IMR-90 (cell line): ENCODE measurements around the gene PNMA6F. TPM values are rescaled to one million over a fixed set of nuclear protein-coding genes. Genes with fewer than 3 reads are reported as not detected.

Source experiments
- ATAC-seq: fragments of 200-7000 bp; cut with Tn5 transposase; 2 replicates; pipeline ENCODE4 v1.9.1; 2020; ENCODE audit warnings: low read depth, mild to moderate bottlenecking, moderate library complexity
- BruUV-seq: library from RNA; stranded (reverse); fragments of 400-500 nt; replicated peaks from 2 replicates; lab custom pipeline; 2021; lab: Mats Ljungman, UMichigan
- CTCF ChIA-PET: fragments of 300-600 bp; formaldehyde crosslinking; extraction: SDS; loops from one replicate; lab custom pipeline; 2021; ENCODE audit warnings: antibody characterized with exemption; lab: Yijun Ruan, JAX
- POLR2A ChIA-PET: fragments of 300-600 bp; sonication (Branson Sonifier 250); formaldehyde crosslinking; loops from one replicate; lab custom pipeline; 2022; ENCODE audit warnings: antibody characterized with exemption; ENCODE audit not compliant: unreplicated experiment; lab: Charles Lee
- DNase-seq: peaks from one replicate; pipeline ENCODE4 v3.0.0; 2013
- H2AFZ ChIP-seq: replicated peaks from 2 replicates; pipeline ENCODE3; 2013; ENCODE audit warnings: low read length, mild to moderate bottlenecking; ENCODE audit not compliant: poor library complexity
- H2AK5ac ChIP-seq: 2 replicates; pipeline ENCODE4 v1.6.1; 2013; ENCODE audit warnings: low read depth, low read length, inconsistent platforms
- H2AK9ac ChIP-seq: replicated peaks from 2 replicates; pipeline ENCODE3; 2013; ENCODE audit warnings: mild to moderate bottlenecking, low read depth, low read length, moderate library complexity; ENCODE audit not compliant: poor library complexity
- H2BK120ac ChIP-seq: 2 replicates; pipeline ENCODE4 v1.6.1; 2013; ENCODE audit warnings: low read depth, low read length, inconsistent platforms
- H2BK15ac ChIP-seq: 3 replicates; pipeline ENCODE4 v1.6.1; 2013; ENCODE audit warnings: low read depth, low read length, inconsistent platforms
- H2BK20ac ChIP-seq: 2 replicates; pipeline ENCODE4 v1.6.1; 2013; ENCODE audit warnings: low read depth, mild to moderate bottlenecking, inconsistent platforms, low read length, moderate library complexity
- H2BK5ac ChIP-seq: 2 replicates; pipeline ENCODE4 v1.6.1; 2013; ENCODE audit warnings: mild to moderate bottlenecking, low read depth, low read length, inconsistent platforms; ENCODE audit not compliant: poor library complexity, severe bottlenecking
- H3K14ac ChIP-seq: replicated peaks from 2 replicates; pipeline ENCODE4 v1.6.1; 2013; ENCODE audit warnings: low read depth, low read length, inconsistent platforms
- H3K18ac ChIP-seq: 2 replicates; pipeline ENCODE4 v1.6.1; 2013; ENCODE audit warnings: low read depth, low read length, control low read depth
- H3K23ac ChIP-seq: 2 replicates; pipeline ENCODE4 v1.6.1; 2013; ENCODE audit warnings: low read depth, low read length, inconsistent platforms
- H3K27ac ChIP-seq: 2 replicates; pipeline ENCODE4 v1.5.1; 2013; ENCODE audit warnings: mild to moderate bottlenecking, control low read depth, low read length; ENCODE audit not compliant: insufficient read depth
- H3K27me3 ChIP-seq: 2 replicates; pipeline ENCODE4 v1.6.1; 2013; ENCODE audit warnings: low read length; ENCODE audit not compliant: control insufficient read depth, insufficient read depth
- H3K36me3 ChIP-seq: 2 replicates; pipeline ENCODE4 v1.6.1; 2013; ENCODE audit warnings: low read length, mixed read lengths; ENCODE audit not compliant: control insufficient read depth, insufficient read depth
- H3K4ac ChIP-seq: 2 replicates; pipeline ENCODE4 v1.6.1; 2013; ENCODE audit warnings: low read depth, low read length, inconsistent platforms
- H3K4me1 ChIP-seq: 2 replicates; pipeline ENCODE4 v1.6.1; 2013; ENCODE audit warnings: low read length, mixed read lengths; ENCODE audit not compliant: control insufficient read depth, insufficient read depth
- H3K4me2 ChIP-seq: 2 replicates; pipeline ENCODE4 v1.6.1; 2013; ENCODE audit warnings: low read depth, mild to moderate bottlenecking, control low read depth, low read length, moderate library complexity
- H3K4me3 ChIP-seq: 2 replicates; pipeline ENCODE4 v1.5.1; 2013; ENCODE audit warnings: low read depth, mild to moderate bottlenecking, control low read depth, low read length, moderate library complexity; ENCODE audit not compliant: insufficient read depth
- H3K56ac ChIP-seq: 2 replicates; pipeline ENCODE4 v1.6.1; 2013; ENCODE audit warnings: low read length, inconsistent platforms; ENCODE audit not compliant: insufficient read depth; ENCODE audit errors: extremely low read depth
- H3K79me1 ChIP-seq, 2 experiments: 2 replicates each; pipeline ENCODE4 v1.6.1; 2013; ENCODE audit warnings: low read length in 2 of 2, inconsistent platforms in 1 of 2, low read depth in 1 of 2
- H3K9ac ChIP-seq: 2 replicates; pipeline ENCODE4 v1.6.1; 2013; ENCODE audit warnings: low read depth, low read length, control low read depth
- H3K9me1 ChIP-seq: 2 replicates; pipeline ENCODE4 v1.6.1; 2013; ENCODE audit warnings: low read length, inconsistent platforms; ENCODE audit not compliant: insufficient read depth
- H3K9me3 ChIP-seq: 2 replicates; pipeline ENCODE4 v1.6.1; 2013; ENCODE audit warnings: low read length; ENCODE audit not compliant: control insufficient read depth, insufficient read depth
- H4K20me1 ChIP-seq: 2 replicates; pipeline ENCODE4 v1.6.1; 2013; ENCODE audit warnings: low read length, inconsistent platforms; ENCODE audit not compliant: insufficient read depth
- H4K5ac ChIP-seq: 2 replicates; pipeline ENCODE4 v1.6.1; 2013; ENCODE audit warnings: mild to moderate bottlenecking, low read depth, low read length, control low read depth
- H4K8ac ChIP-seq, 2 experiments: 2 replicates each; pipeline ENCODE4 v1.6.1; 2013; ENCODE audit warnings: low read depth in 2 of 2, low read length in 2 of 2, control low read depth in 1 of 2, inconsistent platforms in 1 of 2
- H4K91ac ChIP-seq: 2 replicates; pipeline ENCODE4 v1.6.1; 2013; ENCODE audit warnings: low read depth, low read length, inconsistent platforms; ENCODE audit not compliant: insufficient read depth
- BHLHE40 ChIP-seq: fragments of 150-350 bp; IDR thresholded peaks from 2 replicates; pipeline ENCODE4 v1.6.1; 2016; ENCODE audit warnings: mild to moderate bottlenecking, low read depth, low read length
- CEBPB ChIP-seq: IDR thresholded peaks from 2 replicates; pipeline ENCODE4 v1.6.1; 2012; ENCODE audit warnings: low read depth, low read length, improper control_type of control experiment
- CHD1 ChIP-seq: IDR thresholded peaks from 2 replicates; pipeline ENCODE4 v1.6.1; 2012; ENCODE audit warnings: low read depth, low read length, improper control_type of control experiment
- CTCF ChIP-seq: conservative IDR thresholded peaks from 2 replicates; pipeline ENCODE4 v1.5.1; 2012; ENCODE audit warnings: mild to moderate bottlenecking, low read depth, low read length, improper control_type of control experiment
- ELK1 ChIP-seq: fragments of 150-350 bp; IDR thresholded peaks from 2 replicates; pipeline ENCODE4 v1.6.1; 2016; ENCODE audit warnings: low read depth, mild to moderate bottlenecking, low read length, moderate library complexity, borderline replicate concordance
- MAFK ChIP-seq: IDR thresholded peaks from 2 replicates; pipeline ENCODE4 v1.6.1; 2012; ENCODE audit warnings: low read depth, low read length, improper control_type of control experiment
- MAZ ChIP-seq: IDR thresholded peaks from 2 replicates; pipeline ENCODE4 v1.6.1; 2012; ENCODE audit warnings: low read depth, mild to moderate bottlenecking, low read length, improper control_type of control experiment, moderate library complexity, borderline replicate concordance
- MXI1 ChIP-seq: IDR thresholded peaks from 2 replicates; pipeline ENCODE4 v1.6.1; 2012; ENCODE audit warnings: low read depth, mild to moderate bottlenecking, low read length, moderate library complexity, borderline replicate concordance
- POLR2A ChIP-seq: IDR thresholded peaks from 2 replicates; pipeline ENCODE4 v1.6.1; 2012; ENCODE audit warnings: mild to moderate bottlenecking, low read depth, low read length
- RAD21 ChIP-seq: IDR thresholded peaks from 2 replicates; pipeline ENCODE4 v1.6.1; 2012; ENCODE audit warnings: low read length, improper control_type of control experiment
- RCOR1 ChIP-seq: IDR thresholded peaks from 2 replicates; pipeline ENCODE4 v1.6.1; 2012; ENCODE audit warnings: mild to moderate bottlenecking, low read length, improper control_type of control experiment; ENCODE audit not compliant: insufficient replicate concordance
- USF2 ChIP-seq: fragments of 150-350 bp; IDR thresholded peaks from 2 replicates; pipeline ENCODE4 v1.6.1; 2017; ENCODE audit warnings: mild to moderate bottlenecking, antibody characterized with exemption, low read length, low read depth
- WGBS, 2 experiments: methylation state at CpG; one replicate each; pipeline versions ENCODE4 v1.1.5 to v1.1.7; 2013; ENCODE audit warnings: missing lambda C conversion rate in 2 of 2; ENCODE audit not compliant: insufficient read length in 1 of 2; ENCODE audit errors: extremely low coverage in 2 of 2; 5-methylcytosine and 5-hydroxymethylcytosine counted together
- dilution Hi-C: fragments of 300-500 bp; cut with HindIII; formaldehyde crosslinking; loops from one replicate; pipeline ENCODE4 v1.14.3; 2018; ENCODE audit warnings: low sequenced_read_pairs; ENCODE audit not compliant: unreplicated experiment
- in situ Hi-C: fragments of 300-500 bp; cut with MboI; formaldehyde crosslinking; loops from 3 replicates; pipeline ENCODE4 v1.14.3; 2019; ENCODE audit warnings: low sequenced_read_pairs, inconsistent platforms, mixed read lengths
- intact Hi-C: fragments of 100-400 bp; cut with micrococcal nuclease; formaldehyde crosslinking; loops from 2 replicates; pipeline ENCODE4 v1.10.0; 2022
- polyA plus RNA-seq, 3 experiments: library from polyadenylated mRNA; depleted of rRNA; stranded (reverse); fragments of >200 nt; gene quantifications; 2 replicates each; pipeline ENCODE4 v1.2.3, GENCODE V29; 2012; ENCODE audit warnings: low replicate concordance in 1 of 3
- total RNA-seq: library from RNA; depleted of rRNA; stranded (reverse); fragments of >200 nt; gene quantifications from 2 replicates; pipeline ENCODE4 v1.2.3, GENCODE V29; 2012

PNMA6F gene
- total and polyA plus RNA-seq, 2 of the 4 experiments (the other 2 are of a cell fraction) = not detected

GRCh38 chrX:153366878-153367538 is 45.4 kb upstream of the PNMA6F start:
- no peak overlapping the region for H2AK9ac ChIP-seq
- no CpG with 5 or more reads among the region's 5 CpGs for WGBS, 2 experiments
- H2BK20ac ChIP-seq = no peak overlapping the region
- no TSS peak for BruUV-seq
- no peak overlapping the region for H4K5ac ChIP-seq
- no peak overlapping the region for H3K27ac ChIP-seq
- no peak overlapping the region for H4K8ac ChIP-seq
- H3K36me3 ChIP-seq = no peaks in the 10 kb centered on the region
- no peak overlapping the region for H2AFZ ChIP-seq
- POLR2A ChIA-PET = no interaction called here
- H3K18ac ChIP-seq = no peak overlapping the region
- no peaks in the 10 kb centered on the region for H3K79me1 ChIP-seq
- H3K9ac ChIP-seq = no peak overlapping the region
- no peaks in the 10 kb centered on the region for H3K9me3 ChIP-seq
- in situ Hi-C loops (no loop called here), intact Hi-C loops (no loop called here), dilution Hi-C loops (no loop called here)
- TF ChIP-seq CEBPB (no peak), CTCF (no peak), MAZ (no peak), RAD21 (no peak), BHLHE40 (no peak), CHD1 (no peak), POLR2A (no peak), MXI1 (no peak), MAFK (no peak), ELK1 (no peak), USF2 (no peak), RCOR1 (no peak)
- no peaks in the 10 kb centered on the region for H3K4me1 ChIP-seq
- H3K4me2 ChIP-seq = no peak overlapping the region
- no peaks in the 10 kb centered on the region for H3K9me1 ChIP-seq
- no peak overlapping the region for H3K56ac ChIP-seq
- H2BK15ac ChIP-seq = no peak overlapping the region
- peaks cover 1% of the 10 kb centered on the region; the same call in 1 of the 2 replicates for H3K27me3 ChIP-seq
- H2AK5ac ChIP-seq = no peak overlapping the region
- H4K20me1 ChIP-seq = no peaks in the 10 kb centered on the region
- H2BK120ac ChIP-seq = no peak overlapping the region
- no peak overlapping the region for H3K4ac ChIP-seq
- CTCF ChIA-PET = interaction anchor here (0.6 kb wide), 1 partner anchor 368 kb away, joined by 3 read pairs; no protein-coding TSS in a partner anchor
- DNase-seq = no peak
- H3K4me3 ChIP-seq = no peak overlapping the region
- H3K23ac ChIP-seq = no peak overlapping the region
- no peak overlapping the region for H3K14ac ChIP-seq
- no peak overlapping the region for H4K91ac ChIP-seq
- no peak overlapping the region for H2BK5ac ChIP-seq
- no peak for ATAC-seq
